KBM-7 (cell line): ENCODE measurements around the gene WWTR1.

Experiments used
- DNase-seq: peaks from one replicate; pipeline ENCODE4 v3.0.0-alpha.2; 2015
- in situ Hi-C: fragments of 300-500 bp; cut with MboI; formaldehyde crosslinking; loops from 2 replicates; pipeline ENCODE4 v1.14.3; 2020; ENCODE audit warnings: low sequenced_read_pairs, low pct_unique_long_range_greater_than_20kb, mixed read lengths

WWTR1 gene

DNA sequence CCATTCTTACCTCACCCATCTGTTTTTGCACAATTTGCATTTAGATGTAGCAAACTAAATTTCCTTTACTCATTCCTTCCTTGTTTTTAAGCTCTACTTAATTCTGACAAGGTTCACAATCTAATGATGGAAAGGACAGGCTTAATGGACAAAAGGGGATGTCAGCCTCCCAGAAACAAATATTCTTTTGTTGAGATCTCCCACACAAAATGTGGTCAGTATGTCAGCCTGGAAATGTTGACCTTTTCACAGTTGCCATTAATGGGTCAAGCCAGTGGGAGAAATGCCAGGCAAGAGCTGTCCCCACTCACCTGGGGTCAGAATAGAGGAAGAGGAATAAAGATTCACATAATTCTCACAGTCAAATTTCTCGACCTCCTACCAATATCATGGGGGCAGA lies 27.0 kb downstream of the WWTR1 start:
- in situ Hi-C loops = no loop called here
- no peak for DNase-seq

DNA sequence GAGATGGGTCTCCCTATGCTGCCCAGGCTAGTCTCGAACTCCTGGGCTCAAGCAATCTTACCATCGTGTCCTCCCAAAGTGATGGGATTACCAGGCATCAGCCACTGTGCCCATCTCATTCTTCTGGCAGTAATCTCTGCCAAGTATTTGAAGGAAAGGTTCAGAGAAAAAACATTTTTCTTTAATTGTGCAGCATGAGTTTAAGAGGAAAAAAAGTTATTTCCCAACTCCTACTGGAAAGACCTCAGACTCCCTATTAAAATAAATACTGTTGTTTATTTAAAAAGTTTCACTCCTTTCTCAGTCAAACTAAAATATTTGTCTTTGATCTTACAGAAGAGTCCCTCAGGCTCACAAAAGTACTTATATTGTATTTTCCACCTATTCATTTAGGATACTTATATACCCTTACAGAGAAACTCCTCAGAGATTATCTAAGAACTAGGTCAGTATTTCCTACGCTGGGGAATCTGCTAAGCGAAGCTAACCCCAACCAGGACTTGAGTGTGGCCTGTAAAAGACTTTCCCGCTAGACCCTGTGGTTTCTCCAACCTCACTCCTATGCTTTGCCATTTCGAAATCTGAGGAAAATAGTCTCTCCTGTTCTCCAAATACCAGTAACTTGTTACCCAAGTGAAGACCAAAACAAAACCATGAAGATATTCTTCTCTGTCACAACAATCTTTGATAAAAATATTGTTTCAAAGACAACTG lies 28.7 kb downstream of the WWTR1 start:
- no peak for DNase-seq
- in situ Hi-C loops = no loop called here

DNA sequence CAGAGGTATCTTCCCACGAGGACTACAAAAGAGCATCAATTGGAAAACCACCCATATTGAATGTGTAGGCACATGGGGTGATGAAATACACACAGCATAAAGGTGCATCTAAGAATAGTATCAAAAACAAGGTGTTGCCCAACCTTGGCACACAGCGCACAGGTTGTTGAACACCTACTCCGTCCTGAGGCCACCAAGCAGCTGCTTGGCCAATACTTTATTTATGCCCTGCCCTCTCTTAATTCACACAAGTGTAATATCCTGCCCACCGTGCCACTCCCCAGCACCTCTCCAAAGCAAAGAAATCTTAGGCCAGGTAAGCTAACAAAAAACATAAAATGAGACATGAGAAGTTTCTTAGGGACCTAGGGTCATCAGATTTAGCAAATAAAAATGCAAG lies 31.2 kb downstream of the WWTR1 start:
- in situ Hi-C loops = no loop called here
- DNase-seq = no peak

DNA sequence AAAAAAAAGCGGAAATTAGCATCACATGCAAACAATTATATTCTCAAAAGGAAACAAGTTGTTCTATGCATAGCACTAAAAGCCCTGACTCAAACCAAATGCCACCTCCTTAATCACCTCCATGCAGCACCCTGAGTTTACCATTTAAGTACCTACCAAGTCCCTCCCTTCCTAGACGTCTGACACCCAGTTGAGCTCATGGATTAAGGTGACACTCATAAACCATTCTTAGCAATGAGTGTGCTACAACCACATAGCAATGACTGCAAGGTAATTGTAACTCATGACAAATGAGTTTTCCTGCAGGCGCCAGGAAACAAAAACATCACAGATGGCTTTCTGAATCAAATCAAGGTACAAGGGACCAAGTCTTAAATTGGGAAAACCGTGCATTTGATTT lies 32.0 kb downstream of the WWTR1 start:
- in situ Hi-C loops = no loop called here
- no peak for DNase-seq

DNA sequence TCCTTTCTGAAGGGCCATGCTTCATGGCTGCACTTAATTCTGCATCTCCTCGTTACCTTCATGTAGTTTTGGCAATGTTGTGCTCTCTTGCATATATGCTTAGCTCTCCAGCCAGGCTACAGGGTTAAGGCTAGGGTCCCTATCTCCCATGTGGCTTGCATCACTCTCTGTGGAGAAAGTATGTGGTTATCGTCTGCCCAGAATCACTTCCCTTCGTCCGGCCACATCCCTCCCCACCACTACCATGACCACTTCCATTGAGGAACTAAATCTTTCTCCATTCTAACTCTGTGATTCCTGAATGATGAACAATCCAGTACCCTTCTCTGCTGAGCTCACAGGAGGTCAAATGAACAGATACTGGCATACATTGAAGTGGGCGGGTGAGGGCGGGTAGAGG lies 34.0 kb downstream of the WWTR1 start:
- DNase-seq = peak; percentile 60
- in situ Hi-C loops = no loop called here

DNA sequence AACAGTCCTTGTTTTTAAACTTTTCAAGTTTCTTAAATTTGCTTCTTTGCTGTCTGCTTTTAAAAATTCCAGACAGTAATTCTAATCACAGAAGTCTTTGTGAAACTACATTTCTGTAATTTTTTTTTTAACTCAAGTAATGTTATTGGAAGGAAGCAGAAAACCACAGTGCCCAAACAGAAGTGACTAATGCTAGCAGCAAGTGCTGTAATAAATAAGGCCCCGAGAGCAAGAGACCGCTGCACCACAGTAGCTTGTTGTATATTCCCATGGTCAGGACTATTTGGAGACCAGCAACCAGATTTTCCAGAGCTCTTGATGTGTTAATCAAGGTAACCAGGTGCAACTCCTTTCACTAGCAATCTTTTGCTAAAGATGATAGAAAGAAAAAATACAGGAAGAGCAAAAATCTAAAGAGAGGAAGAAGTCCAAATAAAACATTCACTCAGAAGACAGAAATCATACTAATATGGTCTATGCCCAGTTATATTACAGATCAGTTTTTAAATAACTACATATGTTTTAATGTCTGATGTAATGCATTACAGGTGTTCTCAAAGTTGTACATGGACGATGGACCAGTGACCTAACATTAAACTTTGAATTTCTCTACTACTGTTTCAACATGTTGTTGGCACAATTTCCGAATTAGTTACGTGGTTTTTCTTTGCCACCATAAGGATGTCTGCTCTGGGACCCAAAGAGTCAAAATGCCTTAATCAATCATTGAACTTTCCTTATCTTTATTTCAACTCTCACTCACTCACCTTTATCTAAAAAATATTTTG lies 36.4 kb downstream of the WWTR1 start:
- in situ Hi-C loops = no loop called here
- DNase-seq = peak; percentile 44

DNA sequence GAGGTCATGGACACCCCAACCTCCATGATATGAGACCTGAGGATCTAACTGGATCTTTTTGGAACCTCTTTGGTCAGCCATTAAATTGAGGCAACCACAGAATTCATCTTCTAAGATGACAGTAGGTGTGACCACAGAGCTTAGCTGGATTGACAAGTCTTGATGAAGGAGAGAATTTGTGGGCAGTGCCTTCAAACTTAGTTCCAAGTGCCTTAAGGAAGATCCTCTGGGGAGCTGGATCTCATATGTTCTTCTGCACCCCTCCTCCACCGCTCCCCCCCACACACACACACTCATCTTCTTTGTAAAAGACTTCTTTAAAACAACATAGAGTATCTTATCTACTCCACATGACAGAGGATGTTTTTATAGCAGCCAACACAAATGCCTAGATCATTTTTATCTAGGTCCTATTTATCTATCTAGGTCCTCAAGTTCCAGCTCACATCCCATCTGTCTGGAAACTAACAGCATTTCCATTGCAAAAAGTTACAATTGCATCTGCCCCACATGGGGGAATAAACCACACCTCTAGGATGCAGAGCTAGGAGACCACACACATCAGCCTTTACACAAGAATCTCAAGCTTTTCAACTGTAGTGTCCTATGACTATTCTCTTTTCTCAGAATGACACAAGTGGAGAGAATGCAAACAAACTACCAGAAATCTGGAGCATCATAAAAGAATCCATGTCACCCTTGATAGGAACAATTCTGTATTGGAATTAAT lies 37.4 kb downstream of the WWTR1 start:
- in situ Hi-C loops = no loop called here

DNA sequence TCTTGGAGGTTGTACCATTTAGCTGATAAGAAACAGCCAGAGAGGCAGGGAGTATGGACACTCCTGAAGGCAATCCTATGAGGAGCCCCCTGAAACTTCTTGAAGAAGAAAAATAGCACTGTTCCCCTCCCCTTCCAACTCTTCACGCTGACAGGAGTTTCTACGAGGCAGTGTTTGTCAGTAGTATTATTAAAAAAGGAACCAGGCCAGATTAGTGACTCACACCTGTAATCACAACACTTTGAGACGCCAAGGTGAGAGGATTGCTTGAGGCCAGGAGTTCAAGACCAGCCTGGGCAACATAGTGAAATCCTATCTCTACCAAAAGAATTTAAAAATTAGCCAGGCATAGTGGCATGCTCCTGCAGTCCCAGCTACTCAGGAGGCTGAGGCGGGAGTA lies 38.7 kb downstream of the WWTR1 start:
- in situ Hi-C loops = no loop called here
- DNase-seq = no peak

More for the DNA sequence above, 37.4 kb downstream of the WWTR1 start:
- DNase-seq = no peak

DNA sequence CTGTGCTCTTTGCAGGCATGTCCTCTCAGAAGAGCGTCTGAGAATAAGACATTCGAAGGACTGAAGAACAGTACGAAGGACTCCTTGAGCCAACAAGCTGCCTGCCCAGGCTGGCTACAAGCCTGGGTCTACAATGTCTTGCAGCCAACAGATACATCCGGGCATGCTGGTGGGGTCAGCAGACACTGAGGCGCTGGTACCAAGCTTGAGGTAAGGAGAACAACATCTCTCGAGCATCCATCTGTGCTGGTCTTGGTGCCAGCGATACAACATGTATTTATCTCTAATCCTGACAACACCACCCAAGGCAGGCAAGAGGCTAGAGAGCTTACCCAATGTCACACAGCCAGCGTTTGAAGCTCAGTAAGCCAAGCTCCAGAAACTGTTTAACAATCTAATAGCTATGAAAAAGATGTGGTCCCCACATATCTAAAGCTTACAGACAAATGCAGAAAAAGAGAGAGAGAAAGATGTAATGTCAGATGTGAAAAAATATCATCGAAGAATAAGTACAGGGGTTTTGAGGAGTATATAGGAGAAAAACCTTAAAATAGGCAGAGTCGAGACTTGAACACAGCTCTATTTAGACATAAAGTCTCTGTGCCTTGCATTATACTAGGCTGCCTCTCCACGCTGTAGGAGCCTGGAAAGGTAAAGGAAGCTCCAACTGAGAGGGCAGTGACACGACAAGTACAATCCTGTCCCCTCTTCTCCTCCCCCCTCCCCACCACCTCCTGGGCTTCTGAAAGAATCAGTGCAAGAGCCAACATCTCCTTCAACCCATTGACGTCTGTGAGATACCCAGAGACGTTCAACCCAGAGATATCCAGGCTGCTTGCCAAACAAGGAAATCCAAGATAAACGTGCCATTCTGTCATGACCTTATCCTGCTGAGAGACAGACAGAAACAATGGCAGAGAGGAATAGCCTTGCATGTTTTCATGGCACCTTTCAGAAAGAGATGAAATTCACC lies 39.4 kb downstream of the WWTR1 start:
- DNase-seq = no peak
- in situ Hi-C loops = no loop called here

DNA sequence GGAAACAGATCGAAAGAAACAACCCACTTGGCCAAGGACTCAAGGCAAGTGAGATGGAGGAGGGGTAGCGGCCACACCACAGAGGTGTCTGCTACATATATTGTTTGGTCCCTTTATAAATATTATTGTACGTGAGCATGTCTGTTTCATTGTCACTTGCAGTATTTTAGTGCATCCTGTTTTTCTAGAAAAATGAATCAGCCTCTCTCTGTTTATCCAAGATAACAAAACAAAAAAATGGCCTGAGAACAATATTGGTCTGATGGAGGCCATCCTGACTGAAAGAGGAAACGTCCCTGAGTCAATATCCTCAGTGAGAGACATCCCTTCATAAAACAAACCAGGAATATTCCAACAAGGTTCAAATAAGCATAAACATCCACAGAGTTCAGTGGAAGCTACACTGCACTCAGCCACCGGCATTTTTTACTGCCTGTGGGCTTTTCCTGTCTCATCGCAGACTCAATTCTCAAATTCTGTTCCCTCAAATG lies 42.0 kb downstream of the WWTR1 start:
- in situ Hi-C loops = no loop called here

DNA sequence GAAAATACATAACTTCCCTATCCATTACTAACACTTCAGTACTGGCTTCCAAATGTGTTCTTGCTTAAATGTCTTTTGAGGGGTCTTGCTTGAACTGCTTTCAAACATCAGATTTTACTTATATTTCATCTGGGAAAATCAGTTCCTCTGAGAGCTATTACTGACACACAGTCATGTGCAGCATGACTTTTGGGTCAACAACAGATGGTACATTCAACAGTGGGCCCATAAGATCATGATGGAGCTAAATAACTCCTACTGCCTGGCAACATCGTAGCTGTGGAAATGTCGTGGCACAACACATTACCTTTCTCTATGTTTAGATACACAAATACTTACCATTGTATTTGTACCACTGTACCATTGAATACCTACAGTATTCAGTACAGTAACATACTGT lies 43.8 kb downstream of the WWTR1 start:
- no peak for DNase-seq
- in situ Hi-C loops = no loop called here

More for the DNA sequence above, 42.0 kb downstream of the WWTR1 start:
- DNase-seq = no peak

DNA sequence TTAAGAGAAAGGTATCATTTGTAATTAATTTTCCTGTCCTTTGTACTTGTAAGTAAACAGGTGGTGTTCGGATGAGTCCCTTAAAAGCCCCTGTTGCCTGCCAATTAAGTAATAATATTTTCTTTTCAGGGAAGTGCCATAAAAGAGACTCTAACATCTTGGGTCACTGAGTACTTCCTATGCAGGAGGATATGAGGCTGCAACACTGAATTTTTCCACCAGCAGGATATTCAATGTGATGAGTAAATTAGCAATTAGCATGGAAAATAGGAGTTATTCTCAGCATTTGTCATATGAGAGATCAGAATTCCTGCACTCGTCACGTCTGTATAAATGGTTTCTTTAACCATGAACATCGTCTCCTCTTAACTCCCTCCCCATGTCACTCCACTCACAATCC lies 45.4 kb downstream of the WWTR1 start:
- DNase-seq = no peak
- in situ Hi-C loops = no loop called here

DNA sequence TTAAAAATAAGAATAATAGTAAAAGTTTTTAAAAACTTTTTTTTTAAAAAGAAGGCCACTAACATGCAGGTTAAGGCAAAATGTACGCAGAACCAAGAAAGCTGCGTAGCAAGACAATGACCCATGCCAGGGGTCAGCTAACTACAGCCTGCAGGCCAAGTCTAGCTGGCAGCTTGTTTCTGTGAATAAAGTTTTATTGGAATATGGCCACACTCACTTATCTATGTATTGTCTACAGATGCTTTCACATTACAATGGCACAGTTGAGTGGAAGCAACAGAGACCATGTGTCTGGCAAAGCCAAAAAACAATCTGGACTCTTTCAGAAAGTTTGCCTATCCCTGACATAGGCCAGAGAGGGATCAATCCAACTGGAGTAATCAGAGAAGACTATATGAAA lies 46.7 kb downstream of the WWTR1 start:
- in situ Hi-C loops = no loop called here
- no peak for DNase-seq

DNA sequence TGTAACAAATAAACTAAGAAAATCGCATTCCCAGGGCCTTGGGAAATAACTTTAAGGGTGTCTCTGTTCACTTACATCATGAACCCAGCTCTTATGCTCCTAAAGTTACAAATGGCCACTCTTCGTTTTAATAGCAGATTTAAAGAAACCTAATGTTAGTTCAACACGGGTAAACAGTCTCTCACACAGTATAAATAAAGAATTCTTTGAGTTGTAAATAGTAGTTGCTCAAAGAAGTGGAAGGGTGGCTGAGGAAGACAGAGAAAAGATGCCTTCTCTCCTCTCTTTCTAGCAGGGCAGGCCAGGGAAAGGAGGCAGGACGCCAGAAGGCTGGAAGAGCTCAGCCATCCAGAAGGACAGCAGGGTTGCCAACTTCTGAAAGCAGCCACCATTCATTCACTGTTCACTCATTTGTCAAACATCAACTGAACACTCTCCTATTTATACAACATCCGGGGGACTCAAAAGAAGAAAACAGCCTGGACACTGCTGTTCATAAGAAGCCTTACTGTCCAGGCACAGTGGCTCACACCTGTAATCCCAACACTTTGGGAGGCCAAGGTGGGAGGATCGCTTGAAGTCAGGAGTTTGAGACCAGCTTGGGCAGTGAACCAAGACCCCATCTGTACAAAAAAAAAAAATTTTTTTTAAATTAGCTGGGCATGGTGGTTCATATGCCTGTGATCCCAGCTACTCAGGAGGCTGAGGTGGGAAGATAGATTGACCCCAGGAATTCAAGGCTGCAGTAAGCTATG lies 47.3 kb downstream of the WWTR1 start:
- no peak for DNase-seq
- in situ Hi-C loops = no loop called here

DNA sequence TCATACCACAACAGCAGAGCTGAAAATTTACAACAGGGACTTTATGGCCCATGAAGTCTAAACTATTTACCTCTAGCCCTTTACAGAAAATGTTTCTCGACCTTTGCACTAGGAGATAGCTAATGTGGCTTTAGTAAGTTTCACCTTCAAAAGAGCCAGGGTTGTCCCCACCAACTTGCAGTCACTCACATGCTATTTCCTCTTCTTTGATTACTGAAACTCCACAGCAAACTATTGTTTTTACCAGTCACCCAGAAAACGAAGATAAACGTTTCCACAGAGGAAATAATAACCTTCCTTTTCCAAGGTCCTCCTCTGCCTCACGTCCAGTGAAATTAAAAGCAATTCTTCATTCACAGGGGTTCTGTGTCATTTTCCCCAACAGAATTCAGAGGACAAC lies 48.2 kb downstream of the WWTR1 start:
- DNase-seq = no peak
- in situ Hi-C loops = no loop called here

DNA sequence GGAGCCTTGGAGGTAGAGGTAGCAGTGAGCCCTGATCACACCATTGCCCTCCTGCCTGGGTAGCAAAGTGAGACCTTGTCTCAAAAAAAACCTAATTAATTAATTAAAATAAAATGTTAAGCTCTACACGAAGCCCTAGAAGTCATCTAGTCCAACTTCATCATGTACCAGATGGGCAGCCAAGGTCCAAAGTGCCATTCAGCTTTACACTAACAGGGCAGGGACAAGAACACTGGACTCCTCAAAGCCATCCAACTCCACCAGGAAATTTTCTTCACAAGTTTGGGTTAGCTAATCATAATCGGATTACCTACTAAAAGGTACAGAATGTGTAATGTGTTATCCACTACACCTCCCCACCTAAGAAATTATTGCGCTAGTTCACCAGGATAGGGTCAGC lies 48.8 kb downstream of the WWTR1 start:
- in situ Hi-C loops = no loop called here
- DNase-seq = no peak

DNA sequence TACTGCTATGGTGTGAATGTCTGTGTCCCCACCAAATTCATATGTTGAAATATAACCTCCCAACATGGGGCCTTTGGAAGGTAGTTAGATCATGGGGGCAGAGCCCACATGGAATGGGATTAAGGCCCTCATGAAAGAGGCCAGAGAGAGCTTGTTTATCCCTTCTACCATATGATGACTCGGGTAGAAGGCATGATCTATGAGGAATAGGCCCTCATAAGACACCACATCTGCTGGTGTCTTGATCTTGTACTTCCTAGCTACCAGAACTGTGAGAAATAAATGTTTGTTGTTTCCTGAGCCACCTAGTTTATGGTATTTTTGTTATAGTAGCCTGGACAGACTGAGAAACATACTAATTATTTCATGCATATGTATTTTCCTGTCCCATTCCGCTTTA lies 51.9 kb downstream of the WWTR1 start:
- in situ Hi-C loops = no loop called here
- no peak for DNase-seq

DNA sequence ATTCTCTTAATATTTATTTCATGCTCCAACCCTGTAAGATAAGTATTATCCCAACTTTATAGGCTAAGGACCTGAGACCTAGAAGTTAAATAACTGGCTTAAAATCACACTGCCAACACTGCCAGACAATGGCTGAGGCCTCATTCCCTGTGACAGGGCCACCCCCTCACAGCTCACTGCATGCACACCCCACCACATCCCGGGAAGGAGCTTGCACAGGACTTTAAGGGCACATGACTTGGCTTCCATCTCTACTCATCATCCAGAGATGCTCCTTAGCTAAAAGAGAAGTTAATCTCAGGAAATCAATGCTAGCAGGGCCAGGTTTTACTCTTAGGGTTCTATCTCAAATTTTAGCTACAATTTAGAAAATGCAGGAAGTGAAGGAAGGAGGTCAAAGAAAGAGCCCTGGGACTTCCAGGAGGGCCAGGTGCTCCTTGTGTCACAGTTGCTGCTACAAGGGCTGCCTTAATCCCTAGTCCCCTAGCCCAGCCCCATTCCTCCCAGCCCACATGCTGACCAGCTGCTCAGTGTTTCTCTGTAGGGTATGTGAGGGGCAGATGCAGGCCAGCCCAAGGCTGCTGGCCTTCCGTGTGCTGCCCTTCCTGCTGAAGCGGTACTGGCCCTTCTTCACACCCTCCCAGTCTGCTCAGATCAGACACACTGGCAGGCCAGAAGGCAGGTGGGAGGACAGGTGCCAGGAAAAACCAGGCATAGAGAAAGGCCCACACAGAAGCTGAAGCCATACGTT lies 53.5 kb downstream of the WWTR1 start:
- in situ Hi-C loops = no loop called here
- DNase-seq = no peak
